Testis (tissue), 2 donors: Measurements from ENCODE around the gene DAD1.

Experiments
- CTCF ChIP-seq, 3 experiments: fragments of 450-650 bp in 2 of 3; fragments of 200-600 bp in 1 of 3; sonication (generic) in 1 of 3; IDR thresholded peaks; one replicate each; pipeline ENCODE4 v1.5.1; 2016 to 2019; ENCODE audit warnings: antibody characterized with exemption in 3 of 3, mild to moderate bottlenecking in 2 of 3, moderate library complexity in 1 of 3
- POLR2A ChIP-seq: fragments of 450-650 bp; IDR thresholded peaks from one replicate; pipeline ENCODE4 v1.6.1; 2017; ENCODE audit warnings: antibody characterized with exemption, mild to moderate bottlenecking, moderate library complexity

DNA sequence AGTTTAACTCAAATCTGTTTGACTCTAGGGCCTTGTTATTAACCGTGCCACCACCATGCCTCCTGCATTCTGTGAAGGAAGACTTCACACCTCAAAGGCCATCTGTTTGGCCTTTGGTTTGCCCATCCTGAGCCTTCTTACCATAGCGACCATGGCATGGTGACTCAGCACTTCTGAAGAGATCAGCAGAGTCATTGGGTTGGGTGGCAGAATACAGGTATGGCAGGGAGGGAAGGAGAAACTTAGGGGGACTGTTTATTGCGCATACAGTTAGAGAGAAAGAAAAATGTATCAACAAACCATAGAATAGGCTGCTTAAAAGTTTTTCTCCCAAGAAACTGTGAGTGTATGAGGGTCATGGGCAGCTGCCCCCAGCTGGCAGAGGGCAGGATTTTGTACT, 49.2 kb downstream of the DAD1 start:
- TF ChIP-seq CTCF (IDR thresholded peaks at IDR 0.05) (no peak), POLR2A (no peak)
